ENCODE data around the gene EXOSC3. TPM values are rescaled to one million over a fixed set of nuclear protein-coding genes. Genes with fewer than 3 reads are reported as not detected.
A peak's percentile ranks its signal among the peaks of the same experiment; 100 is the strongest.

The EXOSC3 gene
- total and polyA plus RNA-seq, 3 experiments from 2014 or later, result 23.8 to 112 (median 107) TPM

- no peak overlapping the region for H3K27ac Mint-ChIP-seq
- no peaks in the 10 kb centered on the region for H3K36me3 Mint-ChIP-seq
- H3K9me3 Mint-ChIP-seq, result no peaks in the 10 kb centered on the region
- H3K27me3 Mint-ChIP-seq, result peaks cover 0 to 7% of the 10 kb centered on the region in 2 donors
- H3K4me1 Mint-ChIP-seq, result peaks cover 0 to 5% (median 4%) of the 10 kb centered on the region in 3 donors
- H3K9me3 ChIP-seq (ENCODE audit: low read length), result no peaks in the 10 kb centered on the region
- H3K4me3 Mint-ChIP-seq, result no peak overlapping the region
- ChIA-PET POLR2A (no interaction called here), CTCF (interaction anchor here (1.6 kb wide), 1 partner anchor 12 kb away, joined by 3 read pairs; no protein-coding TSS in a partner anchor)
- H3K4me1 ChIP-seq (ENCODE audit: insufficient read depth, low read length), result no peaks in the 10 kb centered on the region
- H3K36me3 ChIP-seq (ENCODE audit: insufficient read depth, low read length), result no peaks in the 10 kb centered on the region
- no peaks in the 10 kb centered on the region for H3K27me3 ChIP-seq (ENCODE audit: insufficient read depth, low read length, poor library complexity, severe bottlenecking)
- H3K4me3 ChIP-seq (ENCODE audit: low read length), result no peak overlapping the region
- DNase-seq, result no peak
- no peak overlapping the region for H3K27ac ChIP-seq (ENCODE audit: low read depth, low read length)
These were observed 38.9 kb downstream of the EXOSC3 start for GRCh38 chr9:37745970-37746369.

DNA sequence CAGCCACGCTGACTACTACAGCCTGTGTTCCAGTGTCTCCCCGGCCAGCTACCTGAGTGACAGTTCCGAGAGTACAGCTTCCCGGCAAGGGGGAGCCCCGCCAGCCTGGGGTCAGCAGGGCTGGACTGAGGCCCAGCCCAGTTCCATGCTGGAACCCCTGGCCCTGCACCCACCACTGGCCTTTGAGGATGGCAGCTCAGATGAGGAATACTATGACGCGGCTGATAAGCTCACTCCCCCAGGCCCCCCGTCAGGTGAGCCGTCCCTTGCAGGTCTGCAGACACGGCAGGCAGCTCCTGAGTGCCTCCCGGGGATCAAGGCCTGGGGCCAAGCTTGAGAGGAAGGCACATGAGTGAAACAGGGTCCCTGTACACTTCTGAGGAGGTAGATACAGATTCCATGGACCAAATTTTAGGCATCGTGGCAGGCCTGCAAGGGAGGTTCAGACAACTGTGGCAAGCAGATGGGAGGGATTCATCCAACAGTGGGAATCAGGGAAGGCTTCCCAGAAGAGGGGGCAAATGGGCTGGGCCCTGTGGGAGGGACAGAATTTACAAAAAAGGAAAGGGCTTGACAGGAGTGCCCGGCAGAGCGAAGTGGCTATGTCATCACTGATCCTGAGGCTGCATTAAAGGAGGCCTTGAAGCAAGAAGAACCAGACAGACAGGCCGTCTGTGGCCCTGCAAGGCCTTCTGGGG is 44.1 kb downstream of the EXOSC3 start:
- Mint-ChIP-seq H3K27ac (peak overlapping the region in 1 of 8 donors; percentile 86), H3K36me3 (no peaks in the 10 kb centered on the region), H3K4me1 (no peaks in the 10 kb centered on the region), H3K27me3 (peaks cover 4 to 10% of the 10 kb centered on the region in 2 donors), H3K9me3 (no peaks in the 10 kb centered on the region), H3K4me3 (no peak overlapping the region)
- ChIA-PET POLR2A (no interaction called here), CTCF (no interaction called here)
- H3K27me3 ChIP-seq (ENCODE audit: insufficient read depth, low read length, poor library complexity, severe bottlenecking), result no peaks in the 10 kb centered on the region
- H3K4me3 ChIP-seq (ENCODE audit: low read length), result no peak overlapping the region
- no peaks in the 10 kb centered on the region for H3K36me3 ChIP-seq (ENCODE audit: insufficient read depth, low read length)
- H3K27ac ChIP-seq (ENCODE audit: low read depth, low read length), result no peak overlapping the region
- no peak for DNase-seq
- H3K9me3 ChIP-seq (ENCODE audit: low read length), result no peaks in the 10 kb centered on the region
- no peaks in the 10 kb centered on the region for H3K4me1 ChIP-seq (ENCODE audit: insufficient read depth, low read length)

DNA sequence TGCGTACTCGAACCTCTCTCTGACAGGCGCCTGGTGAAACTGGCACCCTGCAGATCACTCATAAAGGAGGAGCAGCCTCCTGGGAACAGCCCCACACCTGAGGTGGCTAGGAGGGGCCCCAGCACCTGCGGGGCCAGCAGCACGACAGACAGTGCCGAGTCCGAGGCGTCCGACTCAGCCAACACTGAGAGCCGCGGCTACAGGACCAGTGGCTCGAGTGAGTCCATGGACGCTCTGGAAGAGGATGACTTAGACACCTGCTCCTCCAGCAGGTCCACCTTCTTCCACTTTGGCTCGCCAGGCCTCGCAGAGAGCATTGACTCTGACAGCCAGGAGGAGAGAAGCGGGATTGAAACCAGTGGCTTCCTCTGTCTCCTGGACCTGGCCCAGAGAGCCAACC is 44.7 kb downstream of the EXOSC3 start:
- ChIA-PET CTCF (no interaction called here), POLR2A (no interaction called here)
- Histone ChIP-seq H3K4me3 (ENCODE audit: low read length) (no peak overlapping the region), H3K36me3 (ENCODE audit: insufficient read depth, low read length) (no peaks in the 10 kb centered on the region), H3K27me3 (ENCODE audit: insufficient read depth, low read length, poor library complexity, severe bottlenecking) (no peaks in the 10 kb centered on the region), H3K9me3 (ENCODE audit: low read length) (no peaks in the 10 kb centered on the region), H3K4me1 (ENCODE audit: insufficient read depth, low read length) (no peaks in the 10 kb centered on the region), H3K27ac (ENCODE audit: low read depth, low read length) (no peak overlapping the region)
- no peak overlapping the region for H3K27ac Mint-ChIP-seq
- no peak overlapping the region for H3K4me3 Mint-ChIP-seq
- H3K9me3 Mint-ChIP-seq, result no peaks in the 10 kb centered on the region
- no peaks in the 10 kb centered on the region for H3K4me1 Mint-ChIP-seq
- DNase-seq, result no peak
- no peaks in the 10 kb centered on the region for H3K36me3 Mint-ChIP-seq
- peaks cover 7 to 10% of the 10 kb centered on the region in 2 donors for H3K27me3 Mint-ChIP-seq

- no peaks in the 10 kb centered on the region for H3K9me3 Mint-ChIP-seq
- no peak for DNase-seq
- POLR2A ChIA-PET, result no interaction called here
- Histone ChIP-seq H3K27ac (ENCODE audit: low read depth, low read length) (no peak overlapping the region), H3K4me3 (ENCODE audit: low read length) (no peak overlapping the region), H3K4me1 (ENCODE audit: insufficient read depth, low read length) (no peaks in the 10 kb centered on the region), H3K27me3 (ENCODE audit: insufficient read depth, low read length, poor library complexity, severe bottlenecking) (no peaks in the 10 kb centered on the region), H3K36me3 (ENCODE audit: insufficient read depth, low read length) (no peaks in the 10 kb centered on the region), H3K9me3 (ENCODE audit: low read length) (no peaks in the 10 kb centered on the region)
- H3K36me3 Mint-ChIP-seq, result no peaks in the 10 kb centered on the region
- no peak overlapping the region for H3K27ac Mint-ChIP-seq
- CTCF ChIA-PET, result no interaction called here
- H3K27me3 Mint-ChIP-seq, result peaks cover 7 to 10% of the 10 kb centered on the region in 2 donors
- H3K4me3 Mint-ChIP-seq, result no peak overlapping the region
- H3K4me1 Mint-ChIP-seq, result no peaks in the 10 kb centered on the region
These were observed 45.6 kb downstream of the EXOSC3 start for GRCh38 chr9:37739222-37739621.

DNA sequence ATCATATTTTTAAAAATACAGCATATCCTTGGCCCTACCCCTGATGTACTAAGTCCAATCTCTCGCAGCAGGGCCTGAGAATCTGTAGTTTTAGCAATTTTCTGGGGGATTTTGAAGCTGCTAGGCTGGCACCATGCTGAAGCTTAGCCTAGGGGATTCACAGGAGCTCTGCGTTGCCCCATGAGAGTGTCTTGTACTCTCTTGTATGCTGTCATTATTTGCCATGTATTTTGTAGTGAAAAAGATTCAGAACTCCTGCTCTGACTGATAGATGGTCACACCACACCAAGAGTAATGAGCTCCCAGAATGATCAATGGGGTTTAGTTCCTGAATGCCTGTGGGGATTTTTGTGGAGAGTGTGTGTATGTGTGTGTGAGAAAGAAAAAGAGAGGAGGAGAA is 51.9 kb downstream of the EXOSC3 start:
- no peaks in the 10 kb centered on the region for H3K36me3 ChIP-seq (ENCODE audit: insufficient read depth, low read length)
- ChIA-PET CTCF (interaction anchor here (1.1 kb wide), 1 partner anchor 20 kb away, joined by 3 read pairs; no protein-coding TSS in a partner anchor), POLR2A (no interaction called here)
- H3K4me3 Mint-ChIP-seq, result no peak overlapping the region
- no peak overlapping the region for H3K27ac Mint-ChIP-seq
- H3K27me3 ChIP-seq (ENCODE audit: insufficient read depth, low read length, poor library complexity, severe bottlenecking), result no peaks in the 10 kb centered on the region
- no peak overlapping the region for H3K4me3 ChIP-seq (ENCODE audit: low read length)
- H3K4me1 ChIP-seq (ENCODE audit: insufficient read depth, low read length), result no peaks in the 10 kb centered on the region
- H3K9me3 Mint-ChIP-seq, result no peaks in the 10 kb centered on the region
- no peaks in the 10 kb centered on the region for H3K4me1 Mint-ChIP-seq
- H3K27ac ChIP-seq (ENCODE audit: low read depth, low read length), result no peak overlapping the region
- H3K27me3 Mint-ChIP-seq, result peaks cover 10 to 24% of the 10 kb centered on the region in 2 donors
- no peaks in the 10 kb centered on the region for H3K36me3 Mint-ChIP-seq
- no peak for DNase-seq
- H3K9me3 ChIP-seq (ENCODE audit: low read length), result no peaks in the 10 kb centered on the region

DNA sequence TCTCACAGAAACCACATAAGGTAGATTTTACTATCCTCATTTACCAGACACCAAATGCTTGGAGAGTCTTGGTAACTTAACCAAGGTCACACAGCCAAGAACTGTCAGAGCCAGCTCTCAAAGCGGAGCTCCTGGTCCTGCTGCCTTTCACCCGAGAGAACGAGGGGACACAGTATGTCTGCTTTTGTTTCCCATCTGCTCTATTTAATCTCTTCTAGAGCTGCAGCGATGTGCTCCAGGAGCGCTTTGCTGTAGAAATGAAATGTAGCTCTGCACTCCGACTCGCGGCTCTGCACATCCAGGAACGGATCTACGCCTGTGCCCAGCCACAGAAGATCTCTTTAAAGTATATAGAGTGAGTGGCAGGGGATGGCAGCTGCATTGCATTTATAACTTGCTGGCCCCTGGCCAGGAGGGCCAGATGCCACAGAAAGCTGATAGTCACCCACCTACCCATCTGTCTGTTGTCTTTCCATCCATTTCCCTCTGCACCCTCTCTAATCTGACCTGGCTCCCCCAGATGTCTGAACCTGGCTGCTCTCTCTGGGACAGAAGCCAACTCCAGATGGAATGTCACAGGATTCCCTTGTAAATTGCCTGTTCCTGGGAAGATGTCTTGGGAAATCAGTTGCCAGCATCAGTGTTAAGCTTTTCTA is 52.6 kb downstream of the EXOSC3 start:
- no peak for DNase-seq
- Histone ChIP-seq H3K9me3 (ENCODE audit: low read length) (no peaks in the 10 kb centered on the region), H3K4me1 (ENCODE audit: insufficient read depth, low read length) (no peaks in the 10 kb centered on the region), H3K4me3 (ENCODE audit: low read length) (no peak overlapping the region), H3K27me3 (ENCODE audit: insufficient read depth, low read length, poor library complexity, severe bottlenecking) (no peaks in the 10 kb centered on the region), H3K27ac (ENCODE audit: low read depth, low read length) (no peak overlapping the region), H3K36me3 (ENCODE audit: insufficient read depth, low read length) (no peaks in the 10 kb centered on the region)
- ChIA-PET POLR2A (no interaction called here), CTCF (interaction anchor here (1.1 kb wide), 1 partner anchor 20 kb away, joined by 3 read pairs; no protein-coding TSS in a partner anchor)
- Mint-ChIP-seq H3K9me3 (no peaks in the 10 kb centered on the region), H3K27ac (no peak overlapping the region), H3K4me3 (no peak overlapping the region), H3K36me3 (no peaks in the 10 kb centered on the region), H3K4me1 (no peaks in the 10 kb centered on the region), H3K27me3 (peaks cover 10 to 30% of the 10 kb centered on the region in 2 donors)

GRCh38 chr9:37730839-37731238 is 54.0 kb downstream of the EXOSC3 start:
- no peak overlapping the region for H3K4me3 Mint-ChIP-seq
- no peaks in the 10 kb centered on the region for H3K4me1 Mint-ChIP-seq
- H3K27me3 ChIP-seq (ENCODE audit: insufficient read depth, low read length, poor library complexity, severe bottlenecking), result peaks cover 5% of the 10 kb centered on the region
- no peak overlapping the region for H3K4me3 ChIP-seq (ENCODE audit: low read length)
- H3K36me3 Mint-ChIP-seq, result no peaks in the 10 kb centered on the region
- H3K27ac ChIP-seq (ENCODE audit: low read depth, low read length), result no peak overlapping the region
- H3K4me1 ChIP-seq (ENCODE audit: insufficient read depth, low read length), result no peaks in the 10 kb centered on the region
- ChIA-PET CTCF (no interaction called here), POLR2A (no interaction called here)
- H3K9me3 Mint-ChIP-seq, result no peaks in the 10 kb centered on the region
- no peaks in the 10 kb centered on the region for H3K9me3 ChIP-seq (ENCODE audit: low read length)
- no peak for DNase-seq
- H3K27me3 Mint-ChIP-seq, result peaks cover 10 to 35% of the 10 kb centered on the region in 2 donors
- H3K36me3 ChIP-seq (ENCODE audit: insufficient read depth, low read length), result no peaks in the 10 kb centered on the region
- peak overlapping the region in 1 of 8 donors; percentile 39 for H3K27ac Mint-ChIP-seq

GRCh38 chr9:37730256-37730655 is 54.6 kb downstream of the EXOSC3 start:
- Mint-ChIP-seq H3K9me3 (no peaks in the 10 kb centered on the region), H3K4me1 (no peaks in the 10 kb centered on the region), H3K36me3 (no peaks in the 10 kb centered on the region), H3K27me3 (peaks cover 10 to 34% of the 10 kb centered on the region in 2 donors), H3K27ac (no peak overlapping the region), H3K4me3 (no peak overlapping the region)
- Histone ChIP-seq H3K36me3 (ENCODE audit: insufficient read depth, low read length) (no peaks in the 10 kb centered on the region), H3K27me3 (ENCODE audit: insufficient read depth, low read length, poor library complexity, severe bottlenecking) (peaks cover 5% of the 10 kb centered on the region), H3K27ac (ENCODE audit: low read depth, low read length) (no peak overlapping the region), H3K4me3 (ENCODE audit: low read length) (no peak overlapping the region), H3K9me3 (ENCODE audit: low read length) (no peaks in the 10 kb centered on the region), H3K4me1 (ENCODE audit: insufficient read depth, low read length) (no peaks in the 10 kb centered on the region)
- CTCF ChIA-PET, result no interaction called here
- POLR2A ChIA-PET, result no interaction called here
- no peak for DNase-seq

All from CD8-positive, alpha-beta memory T cell (primary cell).